PC-3 (cell line): Measurements from ENCODE around the gene MTTP.

ENCODE experiments used
- EZH2 ChIP-seq: fragments of 300-600 bp; sonication (generic); IDR thresholded peaks from one replicate; pipeline ENCODE4 v1.6.1; 2017; ENCODE audit warnings: antibody characterized with exemption, mild to moderate bottlenecking, low read length; ENCODE audit not compliant: unreplicated experiment
- EZH2phosphoT487 ChIP-seq: fragments of 300-600 bp; sonication (generic); IDR thresholded peaks from 2 replicates; pipeline ENCODE4 v1.6.1; 2018; ENCODE audit warnings: mild to moderate bottlenecking, antibody characterized with exemption, low read length, borderline replicate concordance
- TF ChIP-seq, protein P1 (sequence below): fragments of 300-600 bp; sonication (generic); conservative IDR thresholded peaks from 2 replicates; pipeline ENCODE4 v1.5.1; 2017; ENCODE audit warnings: antibody characterized with exemption, low read depth, mild to moderate bottlenecking, low read length

DNA sequence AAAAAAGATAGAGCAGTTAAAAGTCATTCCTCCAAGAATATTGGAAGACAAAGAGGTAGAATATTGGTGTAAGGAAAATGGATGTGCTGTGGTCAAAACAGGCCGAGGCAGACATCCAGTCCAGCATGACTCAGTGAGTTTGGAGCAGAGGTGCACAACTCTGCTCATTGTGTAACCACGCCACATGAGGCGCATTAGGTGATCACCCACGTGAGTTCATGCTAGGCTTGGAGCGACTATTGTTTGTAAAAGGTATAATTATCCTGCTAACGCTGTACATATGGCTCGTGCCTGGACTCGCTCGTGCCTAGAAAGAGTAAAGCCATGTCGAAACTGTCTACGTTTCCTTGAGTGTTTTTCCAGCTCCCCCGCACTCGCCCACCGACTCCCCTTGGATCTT lies 59.1 kb downstream of the MTTP start:
- TF ChIP-seq, protein P1, sequence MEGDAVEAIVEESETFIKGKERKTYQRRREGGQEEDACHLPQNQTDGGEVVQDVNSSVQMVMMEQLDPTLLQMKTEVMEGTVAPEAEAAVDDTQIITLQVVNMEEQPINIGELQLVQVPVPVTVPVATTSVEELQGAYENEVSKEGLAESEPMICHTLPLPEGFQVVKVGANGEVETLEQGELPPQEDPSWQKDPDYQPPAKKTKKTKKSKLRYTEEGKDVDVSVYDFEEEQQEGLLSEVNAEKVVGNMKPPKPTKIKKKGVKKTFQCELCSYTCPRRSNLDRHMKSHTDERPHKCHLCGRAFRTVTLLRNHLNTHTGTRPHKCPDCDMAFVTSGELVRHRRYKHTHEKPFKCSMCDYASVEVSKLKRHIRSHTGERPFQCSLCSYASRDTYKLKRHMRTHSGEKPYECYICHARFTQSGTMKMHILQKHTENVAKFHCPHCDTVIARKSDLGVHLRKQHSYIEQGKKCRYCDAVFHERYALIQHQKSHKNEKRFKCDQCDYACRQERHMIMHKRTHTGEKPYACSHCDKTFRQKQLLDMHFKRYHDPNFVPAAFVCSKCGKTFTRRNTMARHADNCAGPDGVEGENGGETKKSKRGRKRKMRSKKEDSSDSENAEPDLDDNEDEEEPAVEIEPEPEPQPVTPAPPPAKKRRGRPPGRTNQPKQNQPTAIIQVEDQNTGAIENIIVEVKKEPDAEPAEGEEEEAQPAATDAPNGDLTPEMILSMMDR = no peak
- TF ChIP-seq EZH2phosphoT487 = no peak
- TF ChIP-seq EZH2 = no peak
